ENCODE measurements around the gene EXOC4.

GRCh38 chr7:133502972-133503371 is 250.1 kb downstream of the EXOC4 start:
- TF ChIP-seq EZH2phosphoT487 (IDR thresholded peaks at IDR 0.05; ENCODE audit: insufficient read depth, low read depth): no peak
- no peak for TF ChIP-seq EZH2 (IDR thresholded peaks at IDR 0.05; ENCODE audit: insufficient read depth, poor library complexity, severe bottlenecking)
